Measurements from ENCODE around the gene NKAIN2. TPM values are rescaled to one million over a fixed set of nuclear protein-coding genes. Genes with fewer than 3 reads are reported as not detected.

Gene NKAIN2
- total RNA-seq, 1 donor from 2014 or later = 4.0 TPM

GRCh38 chr6:124812067-124812466, 1008.4 kb downstream of the NKAIN2 start:
- Mint-ChIP-seq H3K4me3 (ENCODE audit: unreplicated experiment) (no peak overlapping the region), H3K36me3 (ENCODE audit: low read depth) (peaks cover 4% of the 10 kb centered on the region), H3K4me1 (ENCODE audit: low read depth) (no peaks in the 10 kb centered on the region), H3K9me3 (ENCODE audit: low read depth) (peaks cover 6% of the 10 kb centered on the region), H3K27me3 (ENCODE audit: low read depth) (peaks cover 6% of the 10 kb centered on the region), H3K27ac (ENCODE audit: unreplicated experiment) (no peak overlapping the region)
- DNase-seq (ENCODE audit: low spot score) = no peak
- no peak for TF ChIP-seq CTCF (IDR thresholded peaks at IDR 0.05)

- no peak for TF ChIP-seq CTCF (IDR thresholded peaks at IDR 0.05)
- Mint-ChIP-seq H3K4me3 (ENCODE audit: unreplicated experiment) (no peak overlapping the region), H3K9me3 (ENCODE audit: low read depth) (peaks cover 8% of the 10 kb centered on the region), H3K27ac (ENCODE audit: unreplicated experiment) (no peak overlapping the region), H3K36me3 (ENCODE audit: low read depth) (peaks cover 3% of the 10 kb centered on the region), H3K27me3 (ENCODE audit: low read depth) (peaks cover 4% of the 10 kb centered on the region), H3K4me1 (ENCODE audit: low read depth) (no peaks in the 10 kb centered on the region)
- no peak for DNase-seq (ENCODE audit: low spot score)
Observed at GRCh38 chr6:124819346-124819745, 1015.7 kb downstream of the NKAIN2 start.

GRCh38 chr6:124822204-124822613, 1018.5 kb downstream of the NKAIN2 start:
- TF ChIP-seq CTCF (IDR thresholded peaks at IDR 0.05) = no peak
- no peaks in the 10 kb centered on the region for H3K36me3 Mint-ChIP-seq (ENCODE audit: low read depth)
- H3K9me3 Mint-ChIP-seq (ENCODE audit: low read depth) = peaks cover 5% of the 10 kb centered on the region
- no peaks in the 10 kb centered on the region for H3K4me1 Mint-ChIP-seq (ENCODE audit: low read depth)
- no peak overlapping the region for H3K4me3 Mint-ChIP-seq (ENCODE audit: unreplicated experiment)
- no peaks in the 10 kb centered on the region for H3K27me3 Mint-ChIP-seq (ENCODE audit: low read depth)
- no peak overlapping the region for H3K27ac Mint-ChIP-seq (ENCODE audit: unreplicated experiment)
- DNase-seq (ENCODE audit: low spot score) = no peak

- no peak overlapping the region for H3K4me3 Mint-ChIP-seq (ENCODE audit: unreplicated experiment)
- no peak overlapping the region for H3K27ac Mint-ChIP-seq (ENCODE audit: unreplicated experiment)
Observed at GRCh38 chr6:124822721-124823120, 1019.1 kb downstream of the NKAIN2 start.

GRCh38 chr6:124823240-124824111, 1019.8 kb downstream of the NKAIN2 start:
- no peaks in the 10 kb centered on the region for H3K27me3 Mint-ChIP-seq (ENCODE audit: low read depth)
- no peak for TF ChIP-seq CTCF (IDR thresholded peaks at IDR 0.05)
- DNase-seq (ENCODE audit: low spot score) = no peak
- no peaks in the 10 kb centered on the region for H3K9me3 Mint-ChIP-seq (ENCODE audit: low read depth)
- no peaks in the 10 kb centered on the region for H3K36me3 Mint-ChIP-seq (ENCODE audit: low read depth)
- no peaks in the 10 kb centered on the region for H3K4me1 Mint-ChIP-seq (ENCODE audit: low read depth)
- no peak overlapping the region for H3K27ac Mint-ChIP-seq (ENCODE audit: unreplicated experiment)
- H3K4me3 Mint-ChIP-seq (ENCODE audit: unreplicated experiment) = no peak overlapping the region

More at GRCh38 chr6:124822721-124823120, 1019.1 kb downstream of the NKAIN2 start:
- no peaks in the 10 kb centered on the region for H3K4me1 Mint-ChIP-seq (ENCODE audit: low read depth)
- DNase-seq (ENCODE audit: low spot score) = no peak
- TF ChIP-seq CTCF (IDR thresholded peaks at IDR 0.05) = no peak
- H3K9me3 Mint-ChIP-seq (ENCODE audit: low read depth) = peaks cover under 1% of the 10 kb centered on the region
- H3K36me3 Mint-ChIP-seq (ENCODE audit: low read depth) = no peaks in the 10 kb centered on the region
- H3K27me3 Mint-ChIP-seq (ENCODE audit: low read depth) = no peaks in the 10 kb centered on the region
